ENCODE measurements around the gene PRPF4. TPM values are rescaled to one million over a fixed set of nuclear protein-coding genes. Genes with fewer than 3 reads are reported as not detected.

PRPF4 gene
- total RNA-seq, 2 donors from 2014 or later = 12.0 to 13.6 TPM

GRCh38 chr9:113341712-113342410 lies 66.4 kb downstream of the PRPF4 start:
- no peak for ATAC-seq
- intact Hi-C loops (cut with DNase I, micrococcal nuclease) = no loop called here
- DNase-seq = peak in 1 of 2 donors; percentile 60

Other genes with a start within 250 kb of the PRPF4 start
- gene ZFP37, start 218.9 kb upstream of the PRPF4 start, total RNA-seq = under 1 TPM; 0.52 to 0.67 TPM
- 10 to 100 TPM; 25.4 to 26.3 TPM for gene SLC31A2, start 124.7 kb upstream of the PRPF4 start, total RNA-seq
- 10 to 100 TPM; 23.5 to 25.0 TPM for gene FKBP15, start 54.4 kb upstream of the PRPF4 start, total RNA-seq
- gene SLC31A1, start 54.1 kb upstream of the PRPF4 start, total RNA-seq = 10 to 100 TPM; 34.5 to 55.8 TPM
- 10 to 100 TPM; 23.6 to 25.6 TPM for gene CDC26, start 86 bp upstream of the PRPF4 start, total RNA-seq
- 1 to 10 TPM in 1 of 2 donors, under 1 TPM in 1; 0.85 to 1.3 TPM for gene RNF183, start 27.7 kb downstream of the PRPF4 start, total RNA-seq
- 1 to 10 TPM; 3.0 to 3.6 TPM for gene WDR31, start 64.6 kb downstream of the PRPF4 start, total RNA-seq
- 10 to 100 TPM; 32.6 to 39.9 TPM for gene BSPRY, start 73.9 kb downstream of the PRPF4 start, total RNA-seq
- gene HDHD3, start 101.3 kb downstream of the PRPF4 start, total RNA-seq = 100 to 1,000 TPM; 143 to 156 TPM
- 10 to 100 TPM; 58.8 to 64.1 TPM for gene ALAD, start 125.6 kb downstream of the PRPF4 start, total RNA-seq
- 10 to 100 TPM; 19.5 to 23.3 TPM for gene POLE3, start 135.0 kb downstream of the PRPF4 start, total RNA-seq
- under 1 TPM; 0.11 to 0.21 TPM for gene C9orf43, start 135.1 kb downstream of the PRPF4 start, total RNA-seq
- gene RGS3, start 188.1 kb downstream of the PRPF4 start, total RNA-seq = 10 to 100 TPM; 59.6 to 74.8 TPM